ENCODE results near the gene AIP. TPM values are rescaled to one million over a fixed set of nuclear protein-coding genes. Genes with fewer than 3 reads are reported as not detected.

The AIP gene
- total and polyA plus RNA-seq, 9 of the 15 experiments (the other 6 are each of a cell fraction or from before 2014, with no cell fraction given), result 5.2 to 92.5 (median 52.7) TPM

- no peak for TF ChIP-seq ZNF407 (IDR thresholded peaks at IDR 0.05; ENCODE audit: low read depth)
- peak; percentile 83 for TF ChIP-seq ZFX (CRISPR knock-in tag; IDR thresholded peaks at IDR 0.05)
- no peak for TF ChIP-seq ZNF282 (CRISPR knock-in tag; IDR thresholded peaks at IDR 0.05)
- TF ChIP-seq MLLT1 (IDR thresholded peaks at IDR 0.05), result no peak
- TF ChIP-seq BHLHE40 (IDR thresholded peaks at IDR 0.05; ENCODE audit: low read length), result 0 out of 2 replicates have a peak, but pooled peaks have one; percentile 13
- peak; percentile 80 for TF ChIP-seq CXXC5 (CRISPR knock-in tag; IDR thresholded peaks at IDR 0.05)
- TF ChIP-seq KLF13 (tag; IDR thresholded peaks at IDR 0.05; ENCODE audit: borderline replicate concordance, low read depth), result no peak
- no peak for TF ChIP-seq CCNT2 (IDR thresholded peaks at IDR 0.05; ENCODE audit: borderline replicate concordance, extremely low read depth, insufficient read length, low read depth, low read length)
- peak; percentile 93 for TF ChIP-seq NKRF (IDR thresholded peaks at IDR 0.05; ENCODE audit: borderline replicate concordance)
- no peak for TF ChIP-seq HDGF (IDR thresholded peaks at IDR 0.05)
- TF ChIP-seq JUN (IDR thresholded peaks at IDR 0.05; ENCODE audit: borderline replicate concordance, low read depth, low read length), result no peak
- peak; percentile 70; the same call in 1 of the 2 replicates for TF ChIP-seq JUN (CRISPR knock-in tag; IDR thresholded peaks at IDR 0.05; ENCODE audit: borderline replicate concordance)
- TF ChIP-seq NCOA1 (IDR thresholded peaks at IDR 0.05; ENCODE audit: low read depth), result no peak
- TF ChIP-seq SIN3A (IDR thresholded peaks at IDR 0.05; ENCODE audit: borderline replicate concordance in 2 of 2, control insufficient read depth in 1 of 2, low read depth in 2 of 2, low read length in 2 of 2), result peak; percentile 60 to 70; a peak in 2 of 4 replicates
- no peak; the same call in 1 of the 2 replicates for TF ChIP-seq ZNF24 (IDR thresholded peaks at IDR 0.05)
- TF ChIP-seq TOE1 (IDR thresholded peaks at IDR 0.05; ENCODE audit: borderline replicate concordance), result no peak
- no peak for TF ChIP-seq TOE1 (CRISPR knock-in tag; IDR thresholded peaks at IDR 0.05; ENCODE audit: borderline replicate concordance, low read depth)
These were observed 25.8 kb downstream of the AIP start (continued) for GRCh38 chr11:67508486-67509121.

Measured in K562 (cell line).